ENCODE measurements around the gene CPT1C.

The CPT1C gene

GRCh38 chr19:49690656-49691242, at the start of gene CPT1C:
TSS of gene CPT1C (plus strand) at chr19:49691116. CDS start at chr19:49692253, 1,137 bp downstream.
- peak; percentile 44 to 56 for DNase-seq (ENCODE audit: low read depth in 2 of 2)

GRCh38 chr19:49641688-49642491, 49.0 kb upstream of the CPT1C start, which contains the start of gene SCAF1:
TSS of gene SCAF1 (plus strand) at chr19:49642209. CDS start at chr19:49645027, 2,818 bp downstream.
- peak; percentile 99 for DNase-seq (ENCODE audit: low read depth in 2 of 2)

GRCh38 chr19:49642492-49643035, 48.4 kb upstream of the CPT1C start:
- no peak for DNase-seq (ENCODE audit: low read depth in 2 of 2)

GRCh38 chr19:49643466-49643865, 47.5 kb upstream of the CPT1C start:
- no peak for DNase-seq (ENCODE audit: low read depth in 2 of 2)

- no peak for DNase-seq (ENCODE audit: low read depth in 2 of 2)
Measured at GRCh38 chr19:49645592-49645991, 45.3 kb upstream of the CPT1C start.

GRCh38 chr19:49645995-49646394, 44.9 kb upstream of the CPT1C start:
- no peak for DNase-seq (ENCODE audit: low read depth in 2 of 2)

GRCh38 chr19:49646586-49646985, 44.3 kb upstream of the CPT1C start:
- DNase-seq (ENCODE audit: low read depth in 2 of 2): no peak

- no peak for DNase-seq (ENCODE audit: low read depth in 2 of 2)
Measured at GRCh38 chr19:49651029-49651819, 39.7 kb upstream of the CPT1C start.

GRCh38 chr19:49651820-49652550, 38.9 kb upstream of the CPT1C start:
- no peak for DNase-seq (ENCODE audit: low read depth in 2 of 2)

GRCh38 chr19:49652551-49653465, 38.1 kb upstream of the CPT1C start:
- DNase-seq (ENCODE audit: low read depth in 2 of 2): no peak

- DNase-seq (ENCODE audit: low read depth in 2 of 2): no peak
Measured at GRCh38 chr19:49653466-49653806, 37.5 kb upstream of the CPT1C start.

- DNase-seq (ENCODE audit: low read depth in 2 of 2): no peak
Measured at GRCh38 chr19:49654581-49654980, 36.3 kb upstream of the CPT1C start.

GRCh38 chr19:49655570-49656455, 35.1 kb upstream of the CPT1C start:
- DNase-seq (ENCODE audit: low read depth in 2 of 2): no peak

- DNase-seq (ENCODE audit: low read depth in 2 of 2): no peak
Measured at GRCh38 chr19:49656456-49657109, 34.3 kb upstream of the CPT1C start.

- DNase-seq (ENCODE audit: low read depth in 2 of 2): no peak
Measured at GRCh38 chr19:49657493-49658138, 33.3 kb upstream of the CPT1C start.

GRCh38 chr19:49658139-49658517, 32.8 kb upstream of the CPT1C start:
- no peak for DNase-seq (ENCODE audit: low read depth in 2 of 2)

- no peak for DNase-seq (ENCODE audit: low read depth in 2 of 2)
Measured at GRCh38 chr19:49658566-49659442, 32.1 kb upstream of the CPT1C start.
